Esophagus squamous epithelium (tissue), 4 donors: Measurements from ENCODE around the gene PKD1.
"Not testable (repeated sequence)": the region's sequence is repeated elsewhere in the genome, so short reads cannot be mapped to it uniquely, and the experiment has no call there.

Source experiments
- CTCF ChIP-seq, 6 experiments: fragments of 450-650 bp in 4 of 6; fragments of 200-600 bp in 2 of 6; sonication (generic) in 2 of 6; IDR thresholded peaks; one replicate each; pipeline ENCODE4 v1.5.1; 2016 to 2019; ENCODE audit warnings: antibody characterized with exemption in 6 of 6, mild to moderate bottlenecking in 4 of 6, moderate library complexity in 4 of 6
- POLR2A ChIP-seq, 4 donors: fragments of 450-650 bp; IDR thresholded peaks; one replicate each; pipeline ENCODE4 v1.6.1; 2017; ENCODE audit warnings: antibody characterized with exemption in 4 of 4, mild to moderate bottlenecking in 4 of 4, moderate library complexity in 3 of 4

- TF ChIP-seq CTCF (IDR thresholded peaks at IDR 0.05): not testable (repeated sequence)
- peak in 1 of 4 donors; percentile 22 for TF ChIP-seq POLR2A (IDR thresholded peaks at IDR 0.05)
Measured at GRCh38 chr16:2124694-2125444, 10.8 kb downstream of the PKD1 start.
